Measurements from ENCODE around the gene RBBP6. TPM values are rescaled to one million over a fixed set of nuclear protein-coding genes. Genes with fewer than 3 reads are reported as not detected.

Gene RBBP6
- total and polyA plus RNA-seq, 9 of the 15 experiments (the other 6 are each of a cell fraction or from before 2014, with no cell fraction given) = 19.2 to 76.6 (median 42.7) TPM

GRCh38 chr16:24504472-24505345, 34.7 kb upstream of the RBBP6 start (continued):
- TF ChIP-seq, protein P1, sequence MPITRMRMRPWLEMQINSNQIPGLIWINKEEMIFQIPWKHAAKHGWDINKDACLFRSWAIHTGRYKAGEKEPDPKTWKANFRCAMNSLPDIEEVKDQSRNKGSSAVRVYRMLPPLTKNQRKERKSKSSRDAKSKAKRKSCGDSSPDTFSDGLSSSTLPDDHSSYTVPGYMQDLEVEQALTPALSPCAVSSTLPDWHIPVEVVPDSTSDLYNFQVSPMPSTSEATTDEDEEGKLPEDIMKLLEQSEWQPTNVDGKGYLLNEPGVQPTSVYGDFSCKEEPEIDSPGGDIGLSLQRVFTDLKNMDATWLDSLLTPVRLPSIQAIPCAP (CRISPR knock-in tag; IDR thresholded peaks at IDR 0.05; ENCODE audit: borderline replicate concordance) = no peak
- TF ChIP-seq ZNF274 (IDR thresholded peaks at IDR 0.05; ENCODE audit: borderline replicate concordance, low read depth, low read length) (no peak), NR2C2 (CRISPR knock-in tag; IDR thresholded peaks at IDR 0.05) (no peak), NR2C2 (tag; IDR thresholded peaks at IDR 0.05) (no peak), ZBTB40 (IDR thresholded peaks at IDR 0.05) (no peak), ZBTB40 (CRISPR knock-in tag; IDR thresholded peaks at IDR 0.05) (no peak), ZNF644 (tag; IDR thresholded peaks at IDR 0.05; ENCODE audit: low read depth) (no peak), PTRF (tag; IDR thresholded peaks at IDR 0.05) (no peak), RAD21 (CRISPR knock-in tag; conservative IDR thresholded peaks at IDR 0.05 in 1 of 2, IDR thresholded peaks at IDR 0.05 in 1 of 2) (peak; percentile 65 to 83)
- TF ChIP-seq, protein P2, sequence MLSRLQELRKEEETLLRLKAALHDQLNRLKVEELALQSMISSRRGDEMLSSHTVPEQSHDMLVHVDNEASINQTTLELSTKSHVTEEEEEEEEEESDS (CRISPR knock-in tag; IDR thresholded peaks at IDR 0.05) = no peak
- TF ChIP-seq, protein P3, sequence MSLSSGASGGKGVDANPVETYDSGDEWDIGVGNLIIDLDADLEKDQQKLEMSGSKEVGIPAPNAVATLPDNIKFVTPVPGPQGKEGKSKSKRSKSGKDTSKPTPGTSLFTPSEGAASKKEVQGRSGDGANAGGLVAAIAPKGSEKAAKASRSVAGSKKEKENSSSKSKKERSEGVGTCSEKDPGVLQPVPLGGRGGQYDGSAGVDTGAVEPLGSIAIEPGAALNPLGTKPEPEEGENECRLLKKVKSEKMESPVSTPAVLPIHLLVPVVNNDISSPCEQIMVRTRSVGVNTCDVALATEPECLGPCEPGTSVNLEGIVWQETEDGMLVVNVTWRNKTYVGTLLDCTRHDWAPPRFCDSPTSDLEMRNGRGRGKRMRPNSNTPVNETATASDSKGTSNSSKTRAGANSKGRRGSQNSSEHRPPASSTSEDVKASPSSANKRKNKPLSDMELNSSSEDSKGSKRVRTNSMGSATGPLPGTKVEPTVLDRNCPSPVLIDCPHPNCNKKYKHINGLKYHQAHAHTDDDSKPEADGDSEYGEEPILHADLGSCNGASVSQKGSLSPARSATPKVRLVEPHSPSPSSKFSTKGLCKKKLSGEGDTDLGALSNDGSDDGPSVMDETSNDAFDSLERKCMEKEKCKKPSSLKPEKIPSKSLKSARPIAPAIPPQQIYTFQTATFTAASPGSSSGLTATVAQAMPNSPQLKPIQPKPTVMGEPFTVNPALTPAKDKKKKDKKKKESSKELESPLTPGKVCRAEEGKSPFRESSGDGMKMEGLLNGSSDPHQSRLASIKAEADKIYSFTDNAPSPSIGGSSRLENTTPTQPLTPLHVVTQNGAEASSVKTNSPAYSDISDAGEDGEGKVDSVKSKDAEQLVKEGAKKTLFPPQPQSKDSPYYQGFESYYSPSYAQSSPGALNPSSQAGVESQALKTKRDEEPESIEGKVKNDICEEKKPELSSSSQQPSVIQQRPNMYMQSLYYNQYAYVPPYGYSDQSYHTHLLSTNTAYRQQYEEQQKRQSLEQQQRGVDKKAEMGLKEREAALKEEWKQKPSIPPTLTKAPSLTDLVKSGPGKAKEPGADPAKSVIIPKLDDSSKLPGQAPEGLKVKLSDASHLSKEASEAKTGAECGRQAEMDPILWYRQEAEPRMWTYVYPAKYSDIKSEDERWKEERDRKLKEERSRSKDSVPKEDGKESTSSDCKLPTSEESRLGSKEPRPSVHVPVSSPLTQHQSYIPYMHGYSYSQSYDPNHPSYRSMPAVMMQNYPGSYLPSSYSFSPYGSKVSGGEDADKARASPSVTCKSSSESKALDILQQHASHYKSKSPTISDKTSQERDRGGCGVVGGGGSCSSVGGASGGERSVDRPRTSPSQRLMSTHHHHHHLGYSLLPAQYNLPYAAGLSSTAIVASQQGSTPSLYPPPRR (CRISPR knock-in tag; IDR thresholded peaks at IDR 0.05; ENCODE audit: borderline replicate concordance) = no peak
